HG03108 (cell line): Measurements from ENCODE around the gene PAM.

Source experiments
- ATAC-seq: cut with Tn5 transposase; IDR thresholded peaks from one replicate; pipeline ENCODE4 v1.9.1; 2021; ENCODE audit warnings: moderate library complexity; ENCODE audit not compliant: unreplicated experiment

Gene PAM

GRCh38 chr5:102754767-102755431, at the start of gene PAM:
Gene PAM (plus strand): TSS chr5:102755305. CDS start chr5:102866196, 110,891 bp downstream.
- ATAC-seq: peak; percentile 79

- no peak for ATAC-seq
Observed at GRCh38 chr5:102711525-102712385, 43.4 kb upstream of the PAM start.

- no peak for ATAC-seq
Observed at GRCh38 chr5:102713278-102713677, 41.8 kb upstream of the PAM start.

GRCh38 chr5:102713682-102714231, 41.3 kb upstream of the PAM start:
- peak; percentile 52 for ATAC-seq

GRCh38 chr5:102715082-102715807, 39.9 kb upstream of the PAM start:
- no peak for ATAC-seq

- no peak for ATAC-seq
Observed at GRCh38 chr5:102716017-102716416, 39.1 kb upstream of the PAM start.

GRCh38 chr5:102718819-102719218, 36.3 kb upstream of the PAM start:
- no peak for ATAC-seq

- no peak for ATAC-seq
Observed at GRCh38 chr5:102719886-102720285, 35.2 kb upstream of the PAM start.

- no peak for ATAC-seq
Observed at GRCh38 chr5:102720969-102721368, 34.1 kb upstream of the PAM start.

GRCh38 chr5:102722931-102723330, 32.2 kb upstream of the PAM start:
- ATAC-seq: no peak

- ATAC-seq: no peak
Observed at GRCh38 chr5:102731693-102732092, 23.4 kb upstream of the PAM start.

GRCh38 chr5:102733534-102733933, 21.6 kb upstream of the PAM start:
- ATAC-seq: no peak

GRCh38 chr5:102737161-102737560, 17.9 kb upstream of the PAM start:
- ATAC-seq: no peak

- ATAC-seq: no peak
Observed at GRCh38 chr5:102737805-102738469, 17.2 kb upstream of the PAM start.

GRCh38 chr5:102740515-102740914, 14.6 kb upstream of the PAM start:
- no peak for ATAC-seq

GRCh38 chr5:102742215-102742614, 12.9 kb upstream of the PAM start:
- no peak for ATAC-seq

- no peak for ATAC-seq
Observed at GRCh38 chr5:102743900-102744299, 11.2 kb upstream of the PAM start.

- ATAC-seq: peak; percentile 55
Observed at GRCh38 chr5:102747386-102748166, 7.5 kb upstream of the PAM start.

GRCh38 chr5:102749416-102750030, 5.6 kb upstream of the PAM start:
- ATAC-seq: no peak
